Measurements from ENCODE around the gene SLX9.
A peak's percentile ranks its signal among the peaks of the same experiment; 100 is the strongest.
"Not testable (repeated sequence)": the region's sequence is repeated elsewhere in the genome, so short reads cannot be mapped to it uniquely, and the experiment has no call there.

Gene SLX9

DNA sequence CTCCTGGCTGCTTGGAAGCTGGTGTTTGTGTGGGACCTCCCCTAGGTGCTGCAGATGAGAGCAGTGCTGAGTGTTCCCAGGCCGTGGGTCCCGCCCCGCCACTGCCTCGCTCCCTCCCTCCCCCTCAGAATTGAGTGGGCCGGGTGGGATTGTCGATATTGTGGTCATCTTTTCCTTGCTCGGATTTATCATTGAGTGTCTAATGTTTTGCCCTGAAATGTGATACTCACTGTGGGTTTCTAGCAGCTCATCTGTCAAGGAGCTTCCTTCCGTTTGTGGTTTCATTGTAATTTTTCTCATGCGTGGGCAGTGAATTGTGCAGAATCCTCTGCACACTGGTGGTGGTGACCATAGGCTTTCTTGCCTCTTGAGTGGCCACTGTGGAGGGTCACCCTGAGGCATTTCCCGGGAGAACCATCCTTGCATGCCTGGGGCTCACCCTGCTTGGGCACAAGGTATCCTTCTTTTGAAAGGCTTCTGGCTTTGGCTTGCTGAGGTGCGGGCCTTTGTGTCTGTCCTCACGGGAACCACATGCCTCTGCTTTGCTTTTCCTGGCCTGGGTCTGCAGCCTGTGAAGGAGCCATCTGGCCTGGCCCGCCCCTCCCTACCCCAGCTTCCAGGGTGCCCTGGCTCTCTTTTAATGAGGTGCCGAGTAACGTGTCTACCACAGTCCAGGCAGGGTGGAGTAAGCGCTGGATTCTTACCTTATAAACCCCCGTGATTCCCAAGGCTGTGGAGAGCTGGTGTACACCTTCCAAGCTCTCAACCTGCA lies 25.6 kb downstream of the SLX9 start:
- DNase-seq, result no peak

DNA sequence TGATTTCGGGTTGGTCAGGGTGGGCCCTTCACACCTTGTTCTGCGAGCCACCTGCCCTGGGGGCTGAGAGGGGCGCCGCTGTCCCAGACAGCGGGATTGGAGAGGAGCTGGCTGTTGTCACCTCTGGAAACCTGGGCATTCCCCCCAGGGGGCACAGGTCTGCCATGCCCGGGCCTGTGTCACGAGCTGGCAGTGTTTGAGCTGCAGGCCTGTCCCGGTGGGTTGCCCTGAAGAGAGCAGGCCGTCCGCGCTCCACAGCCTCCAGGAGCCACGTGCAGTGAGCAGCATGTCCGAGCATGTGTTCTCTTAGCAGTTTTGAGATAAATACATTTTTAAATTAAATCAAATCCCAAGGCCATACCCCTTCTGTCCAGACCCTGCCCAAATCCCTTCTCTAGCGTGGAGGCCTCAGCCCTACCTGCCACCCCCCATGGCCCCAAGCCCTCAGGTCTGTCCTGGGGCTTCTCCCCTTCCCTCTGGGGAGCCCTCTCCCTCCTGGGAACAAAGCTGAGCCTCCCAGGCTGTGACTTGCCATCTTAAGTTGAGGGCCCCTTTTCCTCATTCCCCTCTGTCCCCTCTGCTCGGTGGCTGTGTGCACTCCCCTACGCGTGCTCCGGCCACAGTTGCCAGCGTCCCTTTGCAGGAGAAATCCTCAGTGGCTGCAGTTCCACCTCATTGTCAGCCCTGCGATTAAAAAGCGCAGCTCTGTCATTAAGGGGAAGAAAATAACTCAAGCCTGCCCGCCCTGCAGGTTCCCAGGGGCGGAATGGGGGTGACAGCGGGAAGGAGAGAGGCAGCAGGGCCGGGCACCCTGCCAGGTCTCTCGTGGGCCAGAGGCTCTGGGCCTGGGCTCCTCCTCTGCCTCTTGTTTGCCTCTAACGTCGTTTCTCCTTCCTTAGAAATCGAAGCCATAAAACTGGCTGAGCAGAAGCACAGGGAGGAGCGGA lies 26.6 kb downstream of the SLX9 start:
- peak; percentile 69 for DNase-seq

DNA sequence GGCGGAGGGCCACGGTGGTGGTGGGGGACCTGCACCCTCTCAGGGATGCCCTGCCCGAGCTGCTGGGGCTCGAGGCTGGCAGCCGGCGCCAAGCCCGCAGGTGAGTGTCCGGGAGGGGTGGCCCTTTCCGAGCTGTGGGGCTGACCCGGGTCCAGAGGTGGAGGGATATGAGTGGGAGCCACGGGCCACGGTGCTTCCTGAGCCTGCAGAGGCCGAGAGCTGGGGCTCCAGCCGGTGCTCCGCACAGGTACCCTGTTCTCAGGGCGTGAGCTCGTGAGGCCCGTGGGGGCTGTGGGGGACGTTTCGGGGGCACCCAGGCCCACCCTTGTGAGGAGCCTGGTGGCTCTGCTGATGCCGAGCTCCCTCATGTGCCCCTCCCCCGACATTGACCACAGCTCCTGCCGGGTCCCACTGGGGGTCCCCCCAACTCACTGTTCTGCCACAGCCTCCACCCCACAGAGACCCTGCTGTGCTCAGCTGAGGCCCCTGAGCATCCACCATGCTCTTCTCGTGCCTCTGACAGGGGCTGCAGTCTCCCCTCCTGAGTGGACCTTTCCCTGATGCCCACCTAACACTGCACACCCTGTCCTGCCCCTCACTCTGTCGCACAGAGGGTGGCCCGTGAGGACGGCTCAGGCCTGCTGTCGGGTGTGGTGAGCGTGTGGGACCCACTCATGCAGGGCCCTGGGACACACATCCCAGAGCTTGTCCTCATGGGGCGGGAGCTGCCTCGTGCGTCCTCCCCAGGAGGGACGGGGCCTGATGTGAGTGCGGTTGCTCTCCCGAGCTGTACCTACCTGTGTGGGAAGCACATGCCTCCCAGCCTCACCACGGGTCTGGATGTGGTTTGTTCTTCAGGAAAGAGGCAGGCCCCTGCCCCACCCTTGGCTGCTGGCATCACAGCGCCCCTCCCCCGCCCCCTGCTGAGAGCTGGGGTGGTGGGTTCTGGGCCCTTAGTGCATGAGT lies 27.5 kb downstream of the SLX9 start:
- no peak for DNase-seq

DNA sequence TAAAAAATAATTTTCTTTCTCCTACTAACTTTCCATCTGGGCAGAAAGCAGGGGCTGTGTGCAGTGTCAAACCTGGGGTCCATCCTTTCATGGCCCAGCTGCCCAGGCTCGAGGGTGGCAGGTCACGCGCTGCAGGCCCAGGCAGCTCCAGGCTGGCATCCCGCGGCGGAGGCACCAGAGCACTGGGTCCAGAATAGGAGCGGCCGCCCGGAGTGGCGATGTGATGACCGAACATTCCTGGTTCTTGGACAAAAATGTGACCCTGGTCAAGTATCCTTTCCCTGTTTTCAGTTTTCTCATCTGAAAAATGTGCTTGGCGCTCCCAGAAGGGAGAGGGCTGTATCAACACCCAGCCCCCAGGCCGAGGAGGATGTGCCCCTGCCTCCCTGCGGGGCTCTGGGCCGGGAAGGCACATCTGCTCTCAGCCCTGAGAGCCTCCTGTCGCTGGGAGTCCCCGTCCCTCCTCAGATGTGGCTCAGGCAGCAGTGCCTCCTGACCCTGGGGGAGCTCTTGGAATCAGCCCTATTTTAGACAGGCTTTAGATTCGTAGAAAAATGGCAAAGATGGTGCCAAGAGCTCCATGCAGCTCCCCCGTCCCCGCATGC lies 29.3 kb downstream of the SLX9 start:
- DNase-seq, result peak; percentile 28

DNA sequence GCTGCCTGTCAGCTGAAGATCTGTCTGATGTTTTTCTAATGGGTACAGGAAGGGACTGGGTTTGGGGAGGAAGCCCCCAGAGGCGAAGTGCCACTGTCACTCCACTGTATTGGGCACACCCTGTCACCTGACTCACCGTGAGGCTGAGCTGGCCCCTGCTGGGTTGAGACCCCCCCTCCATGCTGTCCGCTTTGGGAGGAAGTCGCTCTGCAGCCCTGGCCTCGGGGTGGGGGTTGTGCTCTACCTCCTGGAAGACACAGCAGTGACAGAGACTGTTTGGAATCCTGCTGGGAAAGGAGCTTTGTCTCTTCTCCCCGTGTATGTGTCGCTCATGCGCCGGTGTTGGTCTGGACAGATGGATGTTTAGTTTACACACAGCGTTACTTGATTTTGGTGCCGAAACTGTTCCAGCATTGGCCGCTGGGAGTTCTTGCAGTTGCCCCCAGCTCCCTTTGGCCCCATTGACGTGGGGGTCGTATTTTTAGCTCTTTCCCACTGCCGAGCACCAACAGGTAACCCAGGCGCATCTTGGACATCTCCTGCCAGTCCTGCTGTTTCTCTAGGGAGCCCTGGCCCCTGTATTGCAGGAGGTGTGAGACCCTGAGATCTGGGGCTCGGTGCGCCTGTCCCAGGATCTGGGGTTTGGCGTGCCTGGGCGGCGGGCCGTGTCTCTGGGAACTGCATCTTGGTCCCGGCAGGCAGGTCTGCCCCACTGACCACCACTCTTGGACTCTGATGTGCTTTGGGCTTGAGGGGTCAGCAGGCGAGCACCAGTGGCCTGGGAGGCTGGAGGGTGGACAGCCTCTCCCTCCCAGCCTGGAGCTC lies 30.3 kb downstream of the SLX9 start:
- DNase-seq, result no peak

DNA sequence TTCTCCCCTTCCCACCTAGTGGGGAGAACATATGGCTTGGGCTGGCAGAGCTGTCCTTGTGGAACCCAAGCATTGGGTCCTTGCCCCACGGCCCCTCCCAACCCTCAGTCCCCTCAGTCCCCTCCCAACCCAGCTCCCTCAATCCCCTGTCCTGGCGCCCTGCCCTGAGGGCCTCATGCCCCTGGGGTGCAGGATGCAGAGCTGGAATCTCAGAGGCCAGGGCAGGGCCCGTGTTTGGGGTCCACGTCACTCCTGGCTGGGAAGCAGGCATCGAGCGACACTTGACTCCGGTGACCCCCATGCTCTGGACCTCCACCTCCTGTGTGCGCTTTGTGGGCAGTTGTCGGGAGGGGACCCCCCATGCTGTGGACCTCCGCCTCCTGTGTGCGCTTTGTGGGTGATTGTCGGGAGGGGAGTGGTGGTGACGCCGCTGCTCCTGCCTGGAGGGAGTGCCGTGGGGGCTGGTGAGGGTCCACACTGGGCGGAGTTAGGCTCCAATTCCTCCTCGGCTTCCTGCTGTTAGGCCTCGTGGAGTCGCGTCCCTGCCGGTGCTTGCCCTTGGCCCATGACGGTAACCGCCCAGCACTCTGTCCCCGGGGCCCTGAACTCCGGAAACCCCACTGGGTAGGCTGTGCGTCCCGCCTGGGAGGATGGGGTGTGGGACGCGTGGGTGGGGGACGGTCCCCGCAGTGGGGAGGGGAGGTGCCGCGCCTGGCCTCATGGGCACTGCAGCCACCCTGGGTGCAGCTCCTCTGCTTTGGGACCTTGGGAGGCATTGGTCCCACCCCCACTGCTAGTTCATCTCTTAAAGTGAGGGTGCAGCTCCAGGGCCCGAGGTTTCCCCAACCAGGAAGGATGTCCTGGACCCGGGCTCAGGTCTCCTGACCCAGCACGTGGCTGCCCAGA lies 31.2 kb downstream of the SLX9 start:
- DNase-seq, result no peak

DNA sequence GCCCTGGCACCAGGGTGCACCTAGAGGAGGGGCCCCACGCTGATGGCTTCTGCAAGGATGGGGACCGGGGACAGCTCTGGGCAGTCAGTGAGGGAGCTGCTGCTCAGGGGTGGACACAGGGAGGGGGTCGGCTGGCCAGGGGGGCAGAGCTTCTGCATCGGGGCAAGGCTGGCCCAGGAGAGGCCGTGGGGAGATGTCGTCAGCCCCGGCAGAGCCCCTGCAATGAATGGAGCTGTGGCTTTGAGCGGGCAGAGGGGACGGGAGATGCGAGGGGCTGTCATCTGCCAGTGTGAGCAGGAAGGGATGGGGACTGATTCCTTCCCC lies 31.8 kb downstream of the SLX9 start:
- DNase-seq, result no peak

DNA sequence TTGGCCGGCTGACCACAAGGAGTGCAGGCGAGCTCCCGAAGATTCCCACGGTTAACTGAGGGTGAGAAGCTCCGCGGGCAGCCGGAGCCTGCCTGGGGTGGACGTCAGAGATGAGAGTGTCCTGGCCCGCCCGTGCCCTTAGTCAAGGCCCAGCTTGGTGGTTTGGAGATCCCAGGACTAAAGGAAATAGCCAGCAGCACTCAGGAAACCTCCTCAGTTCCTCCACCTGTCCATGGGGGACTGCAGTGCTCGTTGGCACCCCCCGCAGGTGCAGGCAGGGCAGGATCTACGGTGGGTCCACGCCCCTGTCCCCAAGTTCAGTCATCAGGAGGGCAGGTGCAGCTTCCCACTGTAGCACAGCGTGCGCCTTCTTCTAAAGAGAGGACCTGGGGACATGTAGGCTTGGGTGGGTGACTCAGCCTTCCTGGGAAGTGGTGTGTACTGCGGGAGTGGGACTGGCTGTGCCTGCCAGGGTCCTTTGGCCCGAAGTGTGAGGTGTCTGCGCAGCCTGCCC lies 32.5 kb downstream of the SLX9 start:
- DNase-seq, result no peak

DNA sequence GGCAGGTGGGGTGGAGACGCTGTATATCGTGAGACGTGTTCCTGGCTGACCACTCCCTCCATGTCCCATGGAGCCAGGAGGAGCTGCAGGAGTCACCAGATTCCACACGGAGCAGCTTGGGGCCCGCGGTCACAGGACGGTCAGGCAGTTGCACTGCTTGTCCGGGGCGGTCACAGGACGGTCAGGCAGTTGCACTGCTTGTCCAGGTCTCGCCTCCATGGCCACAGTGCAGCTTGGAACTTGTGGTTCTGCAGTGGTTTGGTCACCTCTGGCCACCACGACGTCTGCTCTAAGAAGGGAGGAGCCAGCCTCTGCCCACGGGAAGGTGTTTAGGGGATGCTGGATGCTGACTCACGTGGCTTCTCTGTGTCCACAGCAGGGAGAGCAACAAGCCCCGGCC lies 33.0 kb downstream of the SLX9 start:
- no peak for DNase-seq

DNA sequence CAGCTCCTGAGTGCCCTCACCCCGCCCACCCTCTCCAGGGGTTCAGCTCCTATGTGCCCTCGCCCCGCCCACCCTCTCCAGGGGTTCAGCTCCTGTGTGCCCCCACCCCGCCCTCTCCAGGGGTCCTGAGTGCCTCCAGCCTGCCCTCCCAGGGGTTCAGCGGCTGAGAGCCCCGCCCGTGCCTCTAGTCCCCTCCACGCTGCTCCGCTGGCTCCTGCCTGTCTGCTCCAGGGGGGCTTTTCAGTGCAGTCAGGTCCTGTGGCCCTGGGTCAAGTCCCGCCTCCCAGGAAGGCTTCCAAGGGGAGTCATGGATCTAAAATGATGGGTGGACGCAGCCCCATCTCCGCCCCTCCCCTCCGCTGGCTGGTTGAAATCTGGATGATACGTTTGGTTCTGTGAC lies 33.8 kb downstream of the SLX9 start:
- DNase-seq, result no peak

DNA sequence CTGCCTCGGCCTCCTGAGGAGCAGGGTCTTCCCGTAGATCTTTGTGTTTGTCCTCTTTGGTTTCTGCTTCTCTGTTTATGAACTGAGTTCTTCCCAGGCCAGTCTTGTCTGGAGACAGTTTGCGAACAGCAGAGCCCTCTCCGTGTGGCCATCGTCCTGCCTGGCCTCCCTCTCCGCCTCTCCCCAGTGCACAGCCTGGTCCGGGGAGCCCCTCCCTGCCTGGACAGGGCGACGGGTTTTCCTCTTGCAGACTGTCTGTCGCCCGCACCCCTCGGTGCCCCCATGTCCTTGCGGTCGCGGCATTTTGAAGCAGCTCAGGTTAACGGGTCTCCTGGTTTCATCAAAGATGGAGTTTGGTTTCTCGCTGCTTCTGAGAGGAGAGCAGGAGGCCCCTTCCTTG lies 34.8 kb downstream of the SLX9 start:
- no peak for DNase-seq

DNA sequence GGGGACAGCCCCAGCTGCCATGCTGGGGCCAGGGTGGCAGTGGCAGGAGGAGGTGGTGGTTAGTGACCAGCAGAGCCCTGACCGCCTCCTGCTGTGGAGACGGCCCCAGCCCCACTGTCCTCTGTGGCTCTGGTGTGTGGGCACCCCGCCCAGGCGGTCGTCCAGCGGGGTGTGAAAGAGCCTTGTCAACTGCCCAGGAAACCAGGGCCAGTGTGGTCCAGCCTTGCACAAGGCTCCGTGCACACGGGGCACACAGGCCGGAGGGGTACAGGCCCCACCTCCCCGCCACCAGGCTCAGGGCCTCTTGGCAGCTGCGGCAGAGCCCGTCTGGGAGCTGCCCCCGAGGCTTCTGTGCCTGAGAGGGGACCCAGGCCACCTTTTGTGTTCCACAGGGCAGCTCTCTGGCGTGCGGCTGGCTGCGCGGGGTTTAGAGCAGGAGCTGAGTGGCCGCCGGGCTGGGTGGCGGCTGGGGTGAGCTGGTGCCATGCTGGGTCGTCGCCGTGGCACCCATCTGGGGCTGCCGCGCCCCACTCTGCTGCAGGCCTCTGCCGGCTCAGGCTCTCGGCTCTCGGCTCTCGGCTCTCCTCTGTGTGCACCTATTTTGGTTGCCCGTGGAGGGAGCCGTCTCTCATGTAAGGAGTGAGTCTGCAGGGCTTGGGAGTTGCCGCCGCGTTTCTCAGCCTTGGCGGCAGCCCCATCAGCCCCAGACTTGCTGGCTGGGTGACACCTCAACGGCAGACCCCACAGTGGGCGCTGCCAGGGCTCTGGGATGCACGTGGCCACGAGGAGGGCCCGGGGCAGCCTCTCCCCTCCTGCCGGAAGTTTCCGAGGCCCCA lies 36.1 kb downstream of the SLX9 start:
- DNase-seq, result no peak

DNA sequence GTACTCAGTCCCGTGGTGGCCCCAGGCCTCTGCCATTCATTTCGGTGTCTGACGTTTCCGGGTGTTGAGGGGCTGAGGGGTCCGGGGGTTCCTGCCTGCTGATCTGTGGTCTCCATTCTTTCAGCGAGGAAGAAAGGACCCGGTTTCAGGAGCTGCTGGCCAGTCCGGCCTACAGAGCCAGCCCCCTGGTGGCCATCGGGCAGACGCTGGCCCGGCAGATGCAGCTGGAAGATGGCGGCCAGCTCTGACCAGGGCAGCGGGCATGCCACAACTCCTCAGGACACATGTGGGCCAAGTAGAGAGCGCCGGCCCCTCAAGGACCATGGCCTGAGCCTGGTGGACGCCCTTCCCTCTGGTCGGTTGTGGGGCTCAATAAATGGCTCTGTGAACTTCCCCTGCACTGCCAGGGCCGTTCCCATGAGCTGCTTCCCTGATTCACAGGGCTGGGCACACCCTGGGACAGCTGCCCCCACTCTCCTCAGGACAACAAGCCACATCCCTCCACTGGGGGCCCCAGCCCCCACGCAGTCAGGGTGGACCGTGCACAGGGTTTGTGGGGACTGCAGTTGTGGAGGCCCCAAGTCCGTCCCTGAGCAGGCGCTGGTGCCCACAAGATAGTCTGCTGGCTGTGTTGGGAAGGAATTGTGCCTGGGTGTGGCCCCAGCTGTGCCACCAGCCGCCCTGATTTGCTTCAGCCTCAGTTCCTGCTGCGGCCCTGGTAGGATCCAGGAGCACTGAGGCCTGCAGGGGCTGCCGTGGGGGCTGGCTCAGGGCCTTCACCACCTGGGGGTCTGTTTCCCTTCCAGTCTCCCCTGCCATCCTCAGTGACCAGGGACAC lies 36.9 kb downstream of the SLX9 start:
- DNase-seq, result not testable (repeated sequence)

DNA sequence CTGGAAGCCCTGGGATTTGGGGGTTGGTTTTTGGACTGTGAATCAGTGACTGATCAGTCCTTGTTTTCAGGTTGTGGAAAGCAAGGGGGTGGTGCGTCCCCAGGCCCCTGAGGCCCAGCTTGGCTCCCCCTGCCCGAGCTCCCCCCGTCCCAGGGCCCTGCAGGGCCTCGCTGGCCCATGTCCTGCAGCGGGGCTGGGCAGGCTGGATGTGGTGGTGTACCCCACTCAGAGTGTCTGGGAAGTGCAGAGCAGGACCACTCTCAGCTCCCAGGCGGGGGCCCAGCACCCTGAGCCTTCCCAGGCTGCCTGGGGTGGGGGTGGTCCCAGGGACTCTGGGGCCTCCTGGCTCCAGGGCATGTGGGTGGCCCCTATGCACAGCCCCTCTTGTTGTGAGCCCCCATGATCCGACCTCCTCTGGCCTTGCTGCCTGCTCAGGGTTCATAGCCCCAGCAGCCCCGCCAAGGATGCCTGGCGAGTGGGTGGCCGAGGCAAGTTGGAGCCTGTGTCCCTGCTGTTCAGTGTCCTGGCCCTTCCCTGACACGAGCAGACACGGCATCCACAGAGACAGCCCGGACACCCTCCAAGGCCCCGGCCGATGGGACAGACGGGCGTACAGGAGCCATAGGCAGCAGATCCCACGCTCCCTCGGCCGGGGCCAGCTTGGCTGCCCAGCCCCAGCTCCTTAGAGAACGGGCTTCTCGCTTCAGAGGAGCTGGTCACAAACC lies 37.9 kb downstream of the SLX9 start:
- DNase-seq, result no peak

DNA sequence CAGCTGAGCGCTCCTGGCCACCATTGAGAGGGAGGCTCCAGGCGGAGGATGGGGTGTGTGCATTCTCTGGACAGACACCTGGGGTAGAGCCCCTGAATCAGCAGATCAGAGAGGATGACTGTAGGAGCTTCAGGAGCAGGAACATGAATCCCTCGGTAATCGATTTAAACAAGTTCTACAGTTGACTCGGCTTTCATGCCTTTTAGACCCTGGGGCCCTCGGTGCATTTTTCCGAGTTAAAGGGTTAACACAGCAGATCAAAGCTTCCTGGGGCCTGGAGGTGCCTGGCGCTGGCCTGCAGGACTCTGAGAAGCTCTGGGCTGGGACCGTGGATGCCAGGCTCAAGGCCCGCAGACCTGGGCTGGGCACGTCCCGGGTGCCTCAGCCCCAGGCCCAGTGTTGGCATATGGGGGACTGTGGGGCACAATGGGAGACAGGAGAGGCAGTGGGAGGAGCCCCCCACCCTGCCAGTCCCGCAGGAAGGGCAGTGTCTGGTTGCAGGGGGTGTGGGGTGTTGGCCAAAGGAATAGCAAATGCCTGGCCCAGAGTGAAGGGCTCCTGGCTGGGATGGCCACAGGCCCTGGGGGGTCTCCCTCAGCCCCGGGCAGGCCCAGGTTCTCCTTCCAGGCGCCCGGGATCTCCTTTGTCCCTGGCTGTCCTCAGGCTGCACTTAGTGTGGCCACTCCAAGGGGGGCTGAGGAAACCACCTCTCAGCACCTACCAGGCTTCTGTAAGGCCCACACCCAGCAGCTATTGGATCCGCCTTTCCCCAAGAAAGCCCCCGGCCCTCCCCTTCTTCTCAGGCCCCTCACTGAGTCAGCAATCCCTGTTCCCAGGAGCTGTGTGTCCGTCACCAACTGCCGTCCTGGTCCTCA lies 40.1 kb downstream of the SLX9 start:
- DNase-seq, result no peak

Data from NCI-H2171 (cell line).